SJCRH30 (cell line): ENCODE results near the gene TAF5. TPM values are rescaled to one million over a fixed set of nuclear protein-coding genes. Genes with fewer than 3 reads are reported as not detected.
A peak's percentile ranks its signal among the peaks of the same experiment; 100 is the strongest.
"Not testable (repeated sequence)": the region's sequence is repeated elsewhere in the genome, so short reads cannot be mapped to it uniquely, and the experiment has no call there.

ENCODE experiments used
- DNase-seq, 2 experiments: peaks; one replicate each; pipeline ENCODE4 v3.0.0-alpha.2; 2015 to 2020
- H3K27ac ChIP-seq: fragments of 250-450 bp; sonication (Bioruptor Pico); 2 replicates; pipeline ENCODE4 v1.5.1; 2020; ENCODE audit warnings: mild to moderate bottlenecking, moderate library complexity
- H3K27me3 ChIP-seq: fragments of 250-450 bp; sonication (Bioruptor Pico); 2 replicates; pipeline ENCODE4 v1.5.1; 2020; ENCODE audit warnings: mild to moderate bottlenecking, moderate library complexity
- H3K36me3 ChIP-seq: fragments of 250-450 bp; sonication (Bioruptor Pico); 2 replicates; pipeline ENCODE4 v1.5.1; 2020; ENCODE audit warnings: mild to moderate bottlenecking, moderate library complexity
- H3K4me1 ChIP-seq: fragments of 250-450 bp; sonication (Bioruptor Pico); 2 replicates; pipeline ENCODE4 v1.5.1; 2020; ENCODE audit warnings: mild to moderate bottlenecking, moderate library complexity
- H3K4me3 ChIP-seq: fragments of 250-450 bp; sonication (Bioruptor Pico); 2 replicates; pipeline ENCODE4 v1.5.1; 2020; ENCODE audit warnings: mild to moderate bottlenecking, moderate library complexity
- H3K9me3 ChIP-seq: fragments of 250-450 bp; sonication (Bioruptor Pico); replicated peaks from 2 replicates; pipeline ENCODE4 v1.5.1; 2020; ENCODE audit warnings: mild to moderate bottlenecking, moderate library complexity
- total RNA-seq: library from RNA; depleted of rRNA; stranded (reverse); fragments of >200 nt; shearing (Covaris generic); gene quantifications from 2 replicates; pipeline ENCODE4 v1.2.3, GENCODE V29; 2014; rRNA removed

Gene TAF5
- total RNA-seq, result 20.7 and 23.2 TPM in 2 replicates

DNA sequence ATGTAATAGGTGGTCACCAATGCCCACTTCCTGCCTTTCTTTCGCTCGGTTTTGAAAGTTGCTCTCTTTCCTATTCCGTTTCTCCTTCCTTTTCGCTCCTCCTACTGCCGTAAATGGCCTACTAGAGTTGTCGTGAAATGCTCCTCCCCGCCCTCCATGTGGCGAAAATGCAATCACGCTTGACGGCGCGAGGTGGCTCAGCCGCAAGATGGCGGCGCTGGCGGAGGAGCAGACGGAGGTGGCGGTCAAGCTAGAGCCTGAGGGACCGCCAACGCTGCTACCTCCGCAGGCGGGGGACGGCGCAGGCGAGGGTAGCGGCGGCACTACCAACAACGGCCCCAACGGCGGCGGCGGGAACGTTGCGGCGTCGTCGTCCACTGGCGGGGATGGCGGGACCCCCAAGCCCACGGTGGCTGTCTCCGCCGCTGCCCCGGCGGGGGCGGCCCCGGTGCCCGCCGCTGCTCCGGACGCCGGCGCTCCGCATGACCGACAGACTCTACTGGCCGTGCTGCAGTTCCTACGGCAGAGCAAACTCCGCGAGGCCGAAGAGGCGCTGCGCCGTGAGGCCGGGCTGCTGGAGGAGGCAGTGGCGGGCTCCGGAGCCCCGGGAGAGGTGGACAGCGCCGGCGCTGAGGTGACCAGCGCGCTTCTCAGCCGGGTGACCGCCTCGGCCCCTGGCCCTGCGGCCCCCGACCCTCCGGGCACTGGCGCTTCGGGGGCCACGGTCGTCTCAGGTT is at the start of gene TAF5:
Gene TAF5, plus strand, starts transcription at position 195 of the 737 bp plus-strand sequence. Its CDS starts 14 bp downstream, at position 209.
- H3K27ac ChIP-seq, result peak within 1 kb of the TSS; percentile 55

DNA sequence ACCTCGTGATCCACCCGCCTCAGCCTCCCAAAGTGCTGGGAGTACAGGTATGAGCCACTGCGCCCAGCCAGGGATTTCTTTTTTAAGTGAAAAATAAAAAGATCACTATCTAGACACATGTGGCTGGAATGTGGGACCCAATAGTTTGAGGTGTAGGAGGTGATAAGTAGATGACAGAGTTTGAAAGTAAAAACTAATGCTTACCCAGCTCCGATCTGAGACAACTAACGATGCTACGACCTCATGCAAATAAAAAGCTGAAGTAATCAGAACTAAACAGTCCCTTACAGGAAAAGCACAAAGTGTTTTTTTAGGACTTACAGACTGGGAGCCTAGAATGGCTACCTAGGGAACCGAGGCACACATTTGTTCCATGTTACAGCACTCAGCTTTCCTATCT is 39.9 kb upstream of the TAF5 start:
- H3K36me3 ChIP-seq, result peaks cover 63% of the 10 kb centered on the region
- no peak for DNase-seq

More for the DNA sequence above, at the start of gene TAF5:
- H3K4me3 ChIP-seq, result peak within 1 kb of the TSS; percentile 90
- H3K9me3 ChIP-seq, result no peaks in the 10 kb centered on the region
- H3K4me1 ChIP-seq, result peaks cover 7% of the 10 kb centered on the region
- peak; percentile 95 to 97 for DNase-seq
- H3K36me3 ChIP-seq, result no peaks in the 10 kb centered on the region; the same call in 1 of the 2 replicates
- H3K27me3 ChIP-seq, result no peaks in the 10 kb centered on the region

GRCh38 chr10:103333934-103334520 is 33.7 kb upstream of the TAF5 start:
- Histone ChIP-seq H3K27me3 (no peaks in the 10 kb centered on the region), H3K9me3 (no peaks in the 10 kb centered on the region), H3K4me1 (no peaks in the 10 kb centered on the region), H3K36me3 (peaks cover 47% of the 10 kb centered on the region), H3K4me3 (no peak overlapping the region), H3K27ac (no peak overlapping the region)
- peak in 1 of 2 experiments; percentile 29 for DNase-seq

More for the DNA sequence above, 39.9 kb upstream of the TAF5 start:
- Histone ChIP-seq H3K4me1 (no peaks in the 10 kb centered on the region), H3K27ac (no peak overlapping the region), H3K9me3 (no peaks in the 10 kb centered on the region), H3K4me3 (no peak overlapping the region), H3K27me3 (no peaks in the 10 kb centered on the region)

GRCh38 chr10:103334567-103334966 is 33.2 kb upstream of the TAF5 start:
- H3K27ac ChIP-seq, result no peak overlapping the region
- no peak for DNase-seq

GRCh38 chr10:103336370-103336769 is 31.4 kb upstream of the TAF5 start:
- Histone ChIP-seq H3K9me3 (no peaks in the 10 kb centered on the region), H3K27ac (no peak overlapping the region), H3K27me3 (no peaks in the 10 kb centered on the region), H3K4me1 (no peaks in the 10 kb centered on the region), H3K4me3 (no peak overlapping the region), H3K36me3 (peaks cover 51% of the 10 kb centered on the region)
- no peak for DNase-seq

More at GRCh38 chr10:103334567-103334966, 33.2 kb upstream of the TAF5 start:
- Histone ChIP-seq H3K4me3 (no peak overlapping the region), H3K36me3 (peaks cover 50% of the 10 kb centered on the region), H3K4me1 (no peaks in the 10 kb centered on the region), H3K27me3 (no peaks in the 10 kb centered on the region), H3K9me3 (no peaks in the 10 kb centered on the region)

DNA sequence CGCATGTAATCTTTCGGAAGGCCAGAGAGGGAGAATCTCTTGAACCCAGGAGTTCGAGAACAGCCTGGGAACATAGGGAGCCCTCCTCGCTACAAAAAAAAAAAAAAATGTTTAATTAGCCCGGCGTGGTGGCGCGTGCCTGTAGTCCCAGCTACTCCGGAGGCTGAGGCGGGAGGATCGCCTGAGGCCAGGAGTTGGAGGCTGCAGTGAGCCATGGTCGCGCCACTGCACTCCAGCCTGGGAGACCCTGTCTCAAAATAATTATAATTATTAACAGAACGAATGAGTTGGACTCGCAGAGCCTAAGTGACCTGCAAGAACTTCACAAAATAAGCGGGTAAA is 17.6 kb upstream of the TAF5 start:
- Histone ChIP-seq H3K4me3 (peak overlapping the region; percentile 95), H3K27ac (peak overlapping the region; percentile 76)

GRCh38 chr10:103350517-103351260 is 17.1 kb upstream of the TAF5 start, which contains the start of gene PCGF6:
Gene PCGF6, minus strand, starts transcription at chr10:103351140. Its CDS starts 74 bp downstream, at chr10:103351066.
- peak; percentile 90 to 93 for DNase-seq

More for the DNA sequence above, 17.6 kb upstream of the TAF5 start:
- Histone ChIP-seq H3K9me3 (no peaks in the 10 kb centered on the region), H3K27me3 (no peaks in the 10 kb centered on the region), H3K36me3 (peaks cover 35% of the 10 kb centered on the region), H3K4me1 (peaks cover 3% of the 10 kb centered on the region; the same call in 1 of the 2 replicates)
- no peak for DNase-seq

GRCh38 chr10:103353281-103353680 is 14.5 kb upstream of the TAF5 start:
- Histone ChIP-seq H3K9me3 (no peaks in the 10 kb centered on the region), H3K4me3 (no peak overlapping the region), H3K4me1 (peaks cover 3% of the 10 kb centered on the region; the same call in 1 of the 2 replicates), H3K27me3 (no peaks in the 10 kb centered on the region), H3K27ac (no peak overlapping the region), H3K36me3 (peaks cover 5% of the 10 kb centered on the region)
- no peak for DNase-seq

More at GRCh38 chr10:103350517-103351260, 17.1 kb upstream of the TAF5 start, which contains the start of gene PCGF6:
- H3K4me3 ChIP-seq, result peak within 1 kb of the TSS; percentile 95
- H3K36me3 ChIP-seq, result peaks cover 29% of the 10 kb centered on the region
- peak within 1 kb of the TSS; percentile 76 for H3K27ac ChIP-seq
- H3K9me3 ChIP-seq, result no peaks in the 10 kb centered on the region
- peaks cover 3% of the 10 kb centered on the region; the same call in 1 of the 2 replicates for H3K4me1 ChIP-seq
- H3K27me3 ChIP-seq, result no peaks in the 10 kb centered on the region

DNA sequence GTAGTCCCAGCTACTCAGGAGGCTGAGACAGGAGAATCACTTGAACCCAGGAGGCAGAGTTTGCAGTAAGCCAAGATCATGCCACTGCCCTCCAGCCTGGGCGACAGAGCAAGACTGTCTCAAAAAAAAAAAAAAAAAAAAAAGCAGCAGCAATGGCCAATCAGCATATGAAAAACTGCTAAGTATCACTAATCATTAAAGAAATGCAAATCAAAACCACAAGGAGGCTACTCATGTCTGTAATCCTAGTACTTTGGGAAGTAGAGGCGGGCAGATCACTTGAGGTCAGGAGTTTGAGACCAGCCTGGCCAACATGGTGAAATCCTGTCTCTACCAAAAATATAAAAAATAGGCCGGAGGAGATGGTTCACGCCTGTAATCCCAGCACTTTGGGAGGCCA is 13.2 kb upstream of the TAF5 start:
- H3K36me3 ChIP-seq, H3K27me3 ChIP-seq, H3K4me3 ChIP-seq, H3K4me1 ChIP-seq, H3K9me3 ChIP-seq, H3K27ac ChIP-seq, DNase-seq: not testable (repeated sequence)

DNA sequence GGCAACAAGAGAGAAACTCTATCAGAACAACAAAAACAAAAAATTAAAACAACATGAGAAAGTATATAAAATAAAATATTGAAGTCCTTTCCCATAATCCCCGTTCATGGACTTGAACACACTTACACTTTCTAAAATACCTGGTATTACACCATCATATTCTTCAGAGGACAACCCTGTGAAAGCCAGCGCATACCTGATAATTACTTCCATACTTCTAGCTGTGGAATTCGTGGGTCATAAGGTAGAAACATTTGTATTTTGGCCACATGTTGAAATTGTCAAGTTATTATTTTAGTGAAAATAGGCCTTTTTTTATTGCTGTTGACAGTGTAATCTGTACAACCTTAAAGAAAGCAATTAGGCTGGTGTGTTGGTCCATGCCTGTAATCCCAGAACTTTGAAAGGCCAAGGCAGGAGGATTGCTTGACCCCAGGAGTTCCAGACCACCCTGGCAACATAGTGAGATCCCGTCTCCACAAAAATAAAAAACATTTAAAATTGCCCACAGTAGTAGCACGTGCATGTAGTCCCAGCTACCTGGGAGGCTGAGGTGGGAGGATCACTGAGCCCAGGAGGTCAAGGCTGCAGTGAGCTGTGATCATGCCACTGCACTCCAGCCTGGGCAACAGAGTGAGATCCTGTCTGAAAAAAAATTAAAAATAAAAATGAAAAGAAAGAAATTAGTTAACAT is 11.7 kb upstream of the TAF5 start:
- DNase-seq, result no peak

GRCh38 chr10:103359493-103359892 is 8.3 kb upstream of the TAF5 start:
- H3K4me1 ChIP-seq, H3K36me3 ChIP-seq, H3K27ac ChIP-seq, DNase-seq, H3K9me3 ChIP-seq, H3K4me3 ChIP-seq, H3K27me3 ChIP-seq: not testable (repeated sequence)

More for the DNA sequence above, 11.7 kb upstream of the TAF5 start:
- Histone ChIP-seq H3K4me3 (no peak overlapping the region), H3K27me3 (no peaks in the 10 kb centered on the region), H3K27ac (no peak overlapping the region), H3K36me3 (no peaks in the 10 kb centered on the region), H3K4me1 (peaks cover 3% of the 10 kb centered on the region; the same call in 1 of the 2 replicates), H3K9me3 (no peaks in the 10 kb centered on the region)

GRCh38 chr10:103360791-103361190 is 7.0 kb upstream of the TAF5 start:
- DNase-seq, H3K36me3 ChIP-seq, H3K27me3 ChIP-seq, H3K4me3 ChIP-seq, H3K27ac ChIP-seq, H3K9me3 ChIP-seq, H3K4me1 ChIP-seq: not testable (repeated sequence)

GRCh38 chr10:103367379-103367781 is 396 bp upstream of the TAF5 start:
- no peaks in the 10 kb centered on the region for H3K9me3 ChIP-seq
- H3K27me3 ChIP-seq, result no peaks in the 10 kb centered on the region
- peak overlapping the region; percentile 90 for H3K4me3 ChIP-seq
- H3K27ac ChIP-seq, result peak overlapping the region; percentile 55; the same call in 1 of the 2 replicates
- no peak for DNase-seq
- H3K36me3 ChIP-seq, result no peaks in the 10 kb centered on the region; the same call in 1 of the 2 replicates
- peaks cover 7% of the 10 kb centered on the region for H3K4me1 ChIP-seq

DNA sequence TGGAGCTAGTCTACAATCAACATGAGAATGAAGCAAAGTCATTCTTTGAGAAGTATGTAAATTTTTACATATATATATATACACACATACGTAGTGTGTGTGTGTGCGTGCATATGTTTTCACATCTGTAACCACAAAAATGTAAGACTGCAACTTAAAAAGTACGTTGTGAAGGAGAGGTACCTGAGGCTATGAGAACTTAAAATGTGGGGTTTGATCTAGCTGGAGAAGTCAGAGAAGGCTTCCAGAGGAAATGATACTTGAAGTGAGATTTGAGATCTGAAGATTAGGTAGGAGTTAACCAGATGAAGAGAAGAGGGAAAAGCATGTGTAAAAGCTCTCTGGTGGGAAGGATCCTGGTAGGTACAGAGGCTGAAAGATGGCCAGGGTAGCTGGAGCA is 5.8 kb downstream of the TAF5 start:
- Histone ChIP-seq H3K27ac (no peak overlapping the region), H3K27me3 (no peaks in the 10 kb centered on the region), H3K9me3 (no peaks in the 10 kb centered on the region), H3K4me1 (peaks cover 7% of the 10 kb centered on the region), H3K36me3 (peaks cover 27% of the 10 kb centered on the region), H3K4me3 (no peak overlapping the region)
- DNase-seq, result no peak
